GM19395 (cell line): ENCODE results near the gene SP140.
"Not testable (repeated sequence)": the region's sequence is repeated elsewhere in the genome, so short reads cannot be mapped to it uniquely, and the experiment has no call there.

Experiments
- ATAC-seq: cut with Tn5 transposase; IDR thresholded peaks from one replicate; pipeline ENCODE4 v1.9.1; 2021; ENCODE audit warnings: mild to moderate bottlenecking, moderate library complexity; ENCODE audit not compliant: unreplicated experiment

The SP140 gene

GRCh38 chr2:230282936-230283335 lies 57.4 kb downstream of the SP140 start:
- no peak for ATAC-seq

DNA sequence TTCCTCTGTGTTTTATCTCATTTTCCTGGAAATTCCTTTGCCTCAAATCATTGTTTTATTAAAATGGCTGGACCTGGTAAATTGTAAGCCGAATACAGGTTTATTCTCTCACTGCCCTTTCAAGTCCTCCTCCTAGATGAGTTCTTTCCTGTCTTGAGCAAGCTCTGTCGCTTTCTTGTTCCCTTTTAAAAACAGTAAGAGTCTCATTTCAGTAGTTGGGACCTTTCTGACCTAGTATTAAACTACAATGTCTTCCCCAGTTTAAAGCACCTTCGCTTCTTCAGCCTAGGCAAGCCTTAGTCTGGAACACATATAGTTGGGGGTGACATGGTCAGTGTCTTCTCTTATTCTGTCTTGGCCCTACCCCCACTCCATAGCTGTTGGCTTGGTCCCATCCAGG lies 60.5 kb downstream of the SP140 start:
- ATAC-seq = no peak

- ATAC-seq = not testable (repeated sequence)
Measured at GRCh38 chr2:230289311-230289710, 63.8 kb downstream of the SP140 start.

- no peak for ATAC-seq
Measured at GRCh38 chr2:230295192-230295591, 69.7 kb downstream of the SP140 start.

DNA sequence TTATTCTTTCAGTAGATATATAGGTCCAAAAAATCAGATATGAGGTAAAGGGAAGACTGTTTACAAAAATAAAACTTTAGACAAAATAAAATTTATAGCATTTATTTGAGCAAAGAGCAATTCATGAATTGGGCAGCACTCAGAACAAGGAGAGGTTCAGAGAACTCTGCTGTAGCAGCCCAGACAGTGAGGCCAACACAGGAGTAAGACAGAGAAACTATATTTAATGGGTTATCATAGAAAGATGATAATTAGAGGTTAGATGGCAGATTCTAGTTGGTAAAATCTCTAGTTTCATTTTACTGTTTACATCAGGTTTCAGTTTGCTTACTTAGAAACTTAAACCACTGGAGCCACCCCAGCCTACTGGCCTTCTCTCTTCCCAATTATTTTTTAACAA lies 71.4 kb downstream of the SP140 start:
- ATAC-seq = no peak

DNA sequence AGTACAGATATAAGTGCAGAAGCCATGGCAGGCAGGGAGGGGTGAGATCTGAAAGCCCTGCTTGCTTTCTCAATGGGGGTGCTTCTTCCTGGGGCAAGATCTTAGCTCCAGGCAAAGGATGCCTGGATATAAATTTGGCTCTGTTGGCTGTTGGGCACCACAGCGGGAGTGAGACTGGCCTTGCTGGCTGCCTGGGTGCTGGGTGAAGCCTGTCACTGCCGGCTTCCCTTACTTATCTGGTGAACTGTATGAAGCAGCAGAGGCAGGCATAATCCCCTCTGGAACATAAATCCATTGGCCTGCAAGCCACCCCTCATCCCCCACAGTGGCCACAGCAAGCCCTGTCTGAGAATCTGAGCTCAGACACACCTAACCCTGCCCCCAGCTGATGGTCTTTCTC lies 74.1 kb downstream of the SP140 start:
- ATAC-seq = no peak

DNA sequence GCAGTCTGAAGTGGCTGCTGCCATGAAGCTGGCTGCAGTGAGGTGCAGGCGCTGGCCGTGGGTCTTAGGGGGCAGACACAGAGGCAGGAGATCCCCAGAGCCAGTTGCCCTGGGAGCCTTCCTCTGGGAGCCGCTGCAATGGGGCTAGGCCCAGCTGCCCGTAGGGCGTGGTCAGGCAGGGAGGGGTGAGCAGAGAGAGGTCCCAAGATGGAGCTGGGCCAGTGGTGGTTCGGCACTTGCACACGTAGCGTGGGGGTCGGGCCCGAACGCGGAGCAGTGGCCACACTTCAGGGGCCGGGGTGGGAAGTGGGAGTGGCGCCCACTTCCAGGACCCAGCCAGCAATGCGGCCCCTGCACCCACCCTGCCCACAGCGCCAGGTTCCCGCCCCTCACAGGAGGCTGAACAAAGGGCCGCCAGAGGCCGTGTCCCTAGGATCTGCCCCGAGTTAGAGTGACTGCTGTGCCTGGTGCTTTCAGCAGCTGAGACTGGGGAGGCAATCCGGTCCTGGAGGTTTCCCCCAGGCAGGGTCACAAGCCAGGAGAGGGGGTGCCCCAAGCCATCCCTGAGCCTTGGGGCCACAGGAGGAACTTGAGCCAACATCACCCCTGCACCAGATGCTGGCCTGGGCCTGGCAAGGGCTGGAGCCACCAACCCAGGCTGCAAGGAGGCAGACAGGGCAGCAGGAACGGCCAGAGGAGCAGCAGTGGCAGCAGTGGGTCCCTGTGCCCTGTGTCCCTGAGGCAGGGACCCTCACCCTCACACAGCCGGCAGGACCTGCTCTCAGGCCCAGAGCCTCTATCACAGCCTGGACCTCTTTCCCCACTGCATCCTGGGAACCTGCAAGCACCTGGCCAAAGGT lies 80.1 kb downstream of the SP140 start:
- no peak for ATAC-seq

DNA sequence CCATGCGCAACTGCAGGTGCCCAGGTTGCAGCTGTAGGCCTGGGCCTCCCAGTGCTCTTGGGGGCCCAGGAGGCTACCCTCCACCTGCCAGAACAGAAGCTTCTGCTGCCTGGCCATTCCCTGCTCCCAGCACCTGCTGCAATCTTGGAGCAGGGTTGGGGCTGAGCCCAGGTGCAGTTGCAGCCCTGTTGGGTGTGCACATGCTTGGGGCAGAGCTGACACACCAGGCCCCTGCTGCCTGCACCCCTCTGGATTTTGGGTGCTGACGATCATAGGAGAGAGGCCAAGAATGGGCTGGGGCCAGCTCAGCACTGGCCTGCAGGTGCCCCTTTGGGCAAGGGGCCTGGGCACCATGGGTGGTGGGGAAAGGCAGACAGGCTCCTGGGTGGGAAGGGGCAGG lies 80.9 kb downstream of the SP140 start:
- ATAC-seq = no peak

GRCh38 chr2:230307485-230307884 lies 81.9 kb downstream of the SP140 start:
- ATAC-seq = no peak

DNA sequence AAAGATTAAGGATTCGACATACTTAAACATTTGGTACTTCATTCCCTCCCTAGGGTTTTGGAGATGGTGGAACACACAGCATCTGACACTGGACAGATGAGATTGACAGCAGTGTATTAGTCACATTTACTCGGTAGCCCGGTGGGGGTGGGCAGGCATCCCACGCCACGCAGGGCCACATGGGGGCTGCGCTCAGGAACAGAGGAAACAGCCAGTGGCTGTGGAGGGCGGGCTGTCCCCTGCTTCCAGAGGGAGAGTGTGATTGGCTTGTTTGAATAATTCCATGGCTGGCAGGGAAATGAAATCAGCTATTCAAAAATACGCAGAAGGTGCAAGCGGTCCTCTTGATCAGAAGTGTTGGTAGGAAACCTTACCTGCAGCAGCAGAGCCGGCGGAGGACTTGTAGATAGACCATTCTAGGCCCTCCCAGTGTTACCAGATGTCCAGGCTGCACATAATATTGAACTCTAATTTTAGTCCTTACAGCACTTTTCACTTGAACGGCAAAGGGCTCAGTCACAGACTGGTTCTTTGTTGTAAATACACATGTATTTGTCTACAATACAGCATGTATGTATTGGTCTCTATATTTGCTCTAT lies 83.0 kb downstream of the SP140 start:
- no peak for ATAC-seq

DNA sequence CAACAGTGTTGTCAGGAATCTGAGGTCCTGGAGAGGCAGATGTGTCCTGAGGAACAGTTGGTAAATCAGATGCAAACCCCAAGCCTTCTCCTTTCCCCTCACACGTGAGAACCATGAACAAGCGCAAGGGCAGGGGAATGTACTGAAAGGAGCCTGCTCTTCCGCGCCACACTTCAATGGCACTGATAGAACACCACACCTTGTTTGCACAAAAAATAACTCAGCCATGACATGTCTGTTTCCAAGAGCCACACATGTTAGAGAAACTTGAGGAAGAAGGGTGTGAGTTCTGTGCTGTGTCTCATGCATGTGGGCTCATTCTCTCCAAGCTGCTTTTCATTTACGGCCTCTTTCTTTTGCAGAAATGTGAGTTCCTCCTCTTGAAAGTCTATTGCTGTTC lies 85.3 kb downstream of the SP140 start:
- not testable (repeated sequence) for ATAC-seq

DNA sequence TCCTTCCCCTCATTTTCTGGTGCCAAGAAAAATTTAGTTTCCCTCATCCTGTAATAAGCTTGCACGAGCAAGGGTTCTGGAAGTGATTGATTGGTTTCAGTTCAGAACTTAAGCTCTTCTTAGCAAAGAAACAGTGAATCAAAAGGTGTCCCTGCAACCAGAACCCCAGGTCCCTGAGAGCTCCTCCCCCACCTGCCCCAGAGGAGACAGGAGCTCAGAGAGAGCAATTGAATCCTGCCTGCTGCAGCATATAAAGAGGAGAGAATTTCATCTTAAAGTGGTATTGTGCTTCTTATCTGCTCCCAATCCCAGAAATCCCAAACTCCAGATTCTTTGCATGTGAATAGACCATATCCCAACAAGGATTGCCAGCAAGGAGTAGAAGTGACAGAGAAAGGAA lies 86.1 kb downstream of the SP140 start:
- not testable (repeated sequence) for ATAC-seq

- no peak for ATAC-seq
Measured at GRCh38 chr2:230312638-230313037, 87.1 kb downstream of the SP140 start.

DNA sequence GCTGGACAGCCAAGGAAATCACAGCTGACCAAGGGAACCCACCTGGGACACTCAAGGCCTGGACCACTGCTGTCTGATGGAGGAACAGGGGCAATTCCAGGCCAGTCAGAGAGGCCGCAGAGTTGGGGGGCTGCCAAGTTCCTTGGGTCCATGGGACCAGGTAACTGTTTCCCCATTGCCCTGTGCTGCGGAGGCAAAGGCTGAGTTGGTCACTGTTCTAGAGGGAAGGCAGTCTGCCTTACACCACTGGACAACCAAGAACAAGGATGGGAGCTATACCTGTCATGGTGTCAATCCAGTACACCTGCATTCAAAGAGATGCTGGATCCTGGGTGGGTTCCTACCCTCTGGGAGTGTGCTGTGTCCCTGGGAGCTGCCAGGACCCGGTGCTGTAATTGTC lies 91.8 kb downstream of the SP140 start:
- no peak for ATAC-seq

- ATAC-seq = peak; percentile 61
Measured at GRCh38 chr2:230318190-230319121, 92.9 kb downstream of the SP140 start.

- peak; percentile 84 for ATAC-seq
Measured at GRCh38 chr2:230319211-230319862, 93.8 kb downstream of the SP140 start.

DNA sequence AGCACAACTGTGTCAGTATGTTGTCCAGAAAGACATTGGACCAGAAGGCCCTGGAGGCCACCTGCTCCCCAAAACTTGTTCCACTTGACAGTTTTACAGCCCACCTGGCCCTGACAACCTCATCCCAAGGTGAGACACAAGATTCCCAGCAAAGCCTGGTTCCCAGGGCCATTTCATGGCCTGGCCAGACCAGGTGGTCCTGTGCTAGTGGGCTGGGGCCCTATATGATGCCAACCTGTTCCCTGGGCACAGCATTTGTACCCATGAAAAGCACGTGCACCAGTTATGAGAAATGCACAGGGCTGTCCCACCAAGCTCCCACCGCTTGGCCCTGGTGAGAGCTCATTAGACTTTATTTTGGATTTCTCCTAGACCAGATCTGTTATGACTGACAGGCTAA lies 95.5 kb downstream of the SP140 start:
- ATAC-seq = no peak

DNA sequence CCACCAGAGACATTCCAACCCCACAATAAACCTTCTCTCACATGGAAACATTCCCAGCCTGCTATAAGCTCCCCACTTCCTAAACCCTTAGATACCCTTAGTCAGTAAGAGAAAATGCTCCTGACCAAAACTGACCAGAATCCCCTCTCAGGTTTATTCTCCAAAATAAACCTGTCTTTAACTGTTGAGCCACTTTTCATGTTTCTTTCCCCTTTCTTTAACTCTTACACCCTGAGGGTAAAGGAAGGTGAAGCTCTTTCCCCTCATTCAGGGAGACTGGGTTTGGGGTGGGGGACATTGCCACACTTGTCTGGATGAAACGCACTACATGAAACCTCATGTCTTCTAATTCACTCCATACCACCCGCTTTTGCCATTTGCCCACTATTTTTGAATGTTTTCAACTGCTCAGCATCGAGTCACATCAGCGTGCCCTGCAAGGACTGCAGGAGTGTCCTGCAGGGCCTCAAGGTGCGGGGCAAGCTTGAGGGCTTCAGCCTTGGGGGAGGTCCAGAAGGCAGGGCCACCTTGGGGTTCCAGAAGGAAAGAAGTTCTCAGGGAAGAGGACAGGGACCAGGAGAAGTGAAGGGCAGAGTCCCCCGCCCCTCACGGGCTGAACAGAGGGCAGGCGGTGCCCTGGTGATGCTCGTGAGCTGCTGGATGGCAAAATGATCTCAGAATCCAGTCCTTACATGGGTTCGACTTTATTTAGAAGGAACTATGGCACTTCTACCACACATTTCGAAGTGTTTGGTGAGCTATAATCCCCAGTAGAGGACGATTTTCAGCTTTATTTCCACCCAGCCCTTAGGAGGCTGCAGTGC lies 97.2 kb downstream of the SP140 start:
- ATAC-seq = no peak

GRCh38 chr2:230323385-230324106 lies 98.0 kb downstream of the SP140 start:
- ATAC-seq = no peak
